Stimulated activated CD4-positive, alpha-beta T cell treated with anti-CD3 and anti-CD28 coated beads, Interleukin-4, amount 100 ng/mL, for 48 hours (primary cell): ENCODE data around the gene MUS81.
"Not testable (repeated sequence)": the region's sequence is repeated elsewhere in the genome, so short reads cannot be mapped to it uniquely, and the experiment has no call there.

ENCODE experiments used
- DNase-seq, 2 donors: peaks; one replicate each; pipeline ENCODE4 v3.0.0-alpha.2; 2020; ENCODE audit warnings: low read depth in 2 of 2

MUS81 gene, protein sequence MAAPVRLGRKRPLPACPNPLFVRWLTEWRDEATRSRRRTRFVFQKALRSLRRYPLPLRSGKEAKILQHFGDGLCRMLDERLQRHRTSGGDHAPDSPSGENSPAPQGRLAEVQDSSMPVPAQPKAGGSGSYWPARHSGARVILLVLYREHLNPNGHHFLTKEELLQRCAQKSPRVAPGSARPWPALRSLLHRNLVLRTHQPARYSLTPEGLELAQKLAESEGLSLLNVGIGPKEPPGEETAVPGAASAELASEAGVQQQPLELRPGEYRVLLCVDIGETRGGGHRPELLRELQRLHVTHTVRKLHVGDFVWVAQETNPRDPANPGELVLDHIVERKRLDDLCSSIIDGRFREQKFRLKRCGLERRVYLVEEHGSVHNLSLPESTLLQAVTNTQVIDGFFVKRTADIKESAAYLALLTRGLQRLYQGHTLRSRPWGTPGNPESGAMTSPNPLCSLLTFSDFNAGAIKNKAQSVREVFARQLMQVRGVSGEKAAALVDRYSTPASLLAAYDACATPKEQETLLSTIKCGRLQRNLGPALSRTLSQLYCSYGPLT

DNA sequence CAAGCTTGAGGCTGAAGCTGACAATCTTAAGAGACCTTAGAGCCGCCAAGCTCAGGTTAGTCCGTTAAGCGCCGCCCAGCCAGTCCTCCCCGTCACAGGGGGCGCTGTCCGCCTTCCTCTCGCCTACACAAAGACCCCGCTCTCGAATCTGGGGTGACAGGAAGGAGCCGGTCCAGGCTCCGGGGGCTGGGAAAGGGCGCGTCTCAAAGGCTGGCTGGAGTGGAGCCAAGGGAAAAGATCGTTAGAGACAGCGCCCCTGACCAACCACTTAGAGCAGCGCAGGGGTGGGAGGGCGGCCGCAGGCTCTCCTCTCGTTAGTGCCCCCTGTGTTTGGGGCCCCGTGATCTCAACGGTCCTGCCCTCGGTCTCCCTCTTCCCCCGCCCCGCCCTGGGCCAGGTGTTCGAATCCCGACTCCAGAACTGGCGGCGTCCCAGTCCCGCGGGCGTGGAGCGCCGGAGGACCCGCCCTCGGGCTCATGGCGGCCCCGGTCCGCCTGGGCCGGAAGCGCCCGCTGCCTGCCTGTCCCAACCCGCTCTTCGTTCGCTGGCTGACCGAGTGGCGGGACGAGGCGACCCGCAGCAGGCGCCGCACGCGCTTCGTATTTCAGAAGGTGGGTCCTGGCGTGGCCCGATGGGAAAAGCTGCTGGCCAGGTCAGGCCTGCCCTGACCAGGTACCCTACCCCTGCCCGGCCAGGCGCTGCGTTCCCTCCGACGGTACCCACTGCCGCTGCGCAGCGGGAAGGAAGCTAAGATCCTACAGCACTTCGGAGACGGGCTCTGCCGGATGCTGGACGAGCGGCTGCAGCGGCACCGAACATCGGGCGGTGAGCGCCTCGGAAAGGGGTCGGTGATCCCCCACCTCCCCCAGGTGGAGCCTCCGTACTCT is at the start of gene MUS81:
MUS81 (plus strand) TSS at position 156 of the 887 bp plus-strand sequence; CDS start at position 477, 321 bp downstream.
- peak; percentile 94 to 95 for DNase-seq

DNA sequence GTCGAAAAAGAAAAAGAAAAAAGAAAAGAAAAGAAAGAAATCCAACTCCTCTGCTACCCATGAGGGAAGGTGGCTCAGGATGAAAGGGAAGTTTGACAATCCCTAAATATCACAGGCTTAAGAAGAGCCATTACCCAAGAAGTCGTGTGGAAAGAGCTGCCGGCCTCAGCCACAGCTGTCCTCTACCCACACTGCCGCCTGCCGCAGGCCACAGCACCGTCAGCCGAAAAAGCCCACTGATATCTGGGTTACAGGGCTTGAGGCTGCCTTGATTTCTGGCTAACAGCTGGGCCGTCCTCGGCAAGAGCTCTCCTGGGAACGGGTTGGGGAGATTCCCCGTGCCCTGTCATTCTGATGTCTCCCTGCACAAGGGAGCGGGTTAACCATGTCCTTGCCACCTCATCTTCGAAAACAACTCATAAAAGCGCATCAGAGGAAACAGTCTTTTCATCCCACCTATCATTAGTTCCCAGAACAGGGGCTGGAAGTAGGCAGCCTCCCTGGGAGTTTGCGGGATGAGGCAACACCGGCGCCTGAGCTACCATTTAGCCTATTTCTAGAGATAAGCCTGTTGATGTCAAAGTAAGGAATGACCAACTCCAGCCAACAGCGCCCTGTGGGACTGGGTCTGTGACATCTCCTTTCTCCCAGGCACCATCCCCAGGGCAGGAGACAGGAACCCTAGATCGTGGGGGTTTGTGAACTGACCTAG is 48.3 kb upstream of the MUS81 start:
- no peak for DNase-seq

DNA sequence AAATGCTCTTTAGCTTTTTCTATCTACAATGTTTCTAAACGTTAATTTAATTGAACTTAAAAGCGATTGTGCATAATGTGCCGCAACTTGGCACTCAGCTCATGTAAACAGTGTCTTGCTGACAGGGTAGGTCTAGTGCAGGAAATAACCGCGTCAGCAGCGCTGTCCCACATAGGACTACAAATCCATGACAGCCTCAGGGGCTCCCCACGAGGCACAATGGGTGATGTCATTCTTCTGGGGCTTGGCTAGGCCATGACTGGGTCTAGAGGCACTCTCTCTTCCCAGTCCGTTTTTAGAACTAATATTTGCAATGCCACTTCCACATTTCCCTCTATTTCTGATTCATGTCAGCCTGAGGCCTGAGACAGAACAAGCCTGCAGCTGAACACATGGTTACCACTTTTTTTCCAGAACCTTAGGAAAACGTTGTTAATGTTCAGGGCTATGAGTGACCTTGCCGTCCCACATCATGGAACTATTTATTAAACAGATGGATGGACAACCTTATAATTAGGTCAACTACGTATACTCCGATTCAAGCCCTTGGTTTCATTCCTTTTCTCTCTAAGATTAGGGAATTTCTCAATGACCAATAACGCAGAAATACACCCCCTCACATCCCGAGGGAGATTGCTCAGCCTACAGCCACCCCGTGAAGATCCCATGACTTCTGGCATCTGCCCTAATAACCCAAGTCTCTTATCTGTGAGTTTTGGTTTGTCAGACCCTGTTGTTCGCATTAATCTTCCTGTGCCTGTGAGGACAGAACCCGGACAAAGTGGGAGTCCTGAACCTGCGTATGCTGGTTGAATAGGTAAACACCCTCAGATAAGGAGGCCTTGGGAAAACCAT is 45.9 kb upstream of the MUS81 start:
- DNase-seq, result no peak

DNA sequence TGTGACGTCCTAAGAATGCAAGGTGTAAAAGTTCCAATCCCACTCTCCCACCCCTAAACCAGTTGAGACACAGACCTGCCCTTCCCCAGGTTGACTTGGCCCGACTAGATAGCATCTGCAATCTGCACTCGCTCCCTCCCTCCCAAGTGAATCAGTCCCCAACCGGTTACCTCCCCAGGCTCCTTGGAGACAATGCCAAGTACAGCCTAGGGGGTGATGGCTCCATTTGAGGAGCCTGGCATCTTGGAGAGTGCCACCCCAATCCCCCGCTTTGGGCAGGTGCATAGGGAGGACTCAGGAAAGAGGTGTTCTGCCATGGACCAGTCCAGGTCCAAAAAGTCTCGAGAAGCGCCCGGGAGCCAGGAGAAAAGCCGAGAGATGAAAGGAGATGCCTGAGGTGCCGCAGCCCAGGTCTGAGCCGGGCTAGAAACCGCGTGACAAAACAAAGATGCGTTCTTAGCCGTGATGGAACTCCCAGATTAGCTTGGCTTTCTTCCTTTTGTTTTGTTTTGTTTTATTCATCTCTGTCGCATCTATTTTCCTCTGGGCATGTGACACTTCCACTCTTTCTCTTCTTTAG is 45.2 kb upstream of the MUS81 start:
- no peak for DNase-seq

DNA sequence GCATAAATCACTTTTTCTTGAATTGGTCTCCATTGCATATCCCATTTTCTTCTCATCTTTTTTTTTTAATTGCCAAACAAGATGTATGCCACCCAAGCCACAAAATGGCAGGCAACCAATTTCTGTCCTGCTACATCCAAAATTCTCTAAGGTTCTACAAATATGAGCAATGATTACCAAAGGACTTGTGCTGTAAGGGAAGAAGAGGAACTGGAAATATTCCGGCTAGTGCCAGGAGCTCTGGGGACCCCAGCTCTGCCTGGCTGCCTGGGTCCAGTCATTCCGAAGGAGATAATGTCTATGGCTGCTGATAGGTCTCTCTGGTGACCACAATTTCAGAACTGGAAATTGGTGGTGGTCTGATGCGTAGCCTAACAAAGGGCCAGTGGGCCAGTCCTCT is 43.5 kb upstream of the MUS81 start:
- DNase-seq, result no peak

DNA sequence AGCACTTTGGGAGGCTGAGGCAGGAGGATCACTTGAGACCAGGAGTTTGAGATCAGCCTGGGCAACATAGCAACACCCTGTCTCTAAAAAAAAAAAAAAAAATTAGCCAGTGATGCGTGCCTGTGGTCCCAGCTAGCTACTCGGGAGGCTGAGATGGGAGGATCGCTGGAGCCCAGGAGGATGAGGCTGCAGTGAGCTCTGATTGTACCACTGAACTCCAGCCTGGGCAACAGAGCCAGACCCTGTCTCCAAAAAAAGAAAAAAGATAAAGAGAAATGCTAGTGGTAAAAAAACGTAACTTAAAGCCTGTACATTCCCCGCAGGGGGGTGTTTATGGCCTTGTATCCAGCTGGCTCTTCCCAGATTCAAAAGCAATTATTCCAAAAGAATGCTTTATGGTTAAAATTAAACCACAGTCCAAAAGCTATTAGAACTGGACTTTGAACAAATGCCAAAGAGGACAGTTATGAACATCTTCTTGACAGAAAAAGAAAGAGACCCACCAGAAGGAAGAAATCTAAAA is 42.9 kb upstream of the MUS81 start:
- no peak for DNase-seq

DNA sequence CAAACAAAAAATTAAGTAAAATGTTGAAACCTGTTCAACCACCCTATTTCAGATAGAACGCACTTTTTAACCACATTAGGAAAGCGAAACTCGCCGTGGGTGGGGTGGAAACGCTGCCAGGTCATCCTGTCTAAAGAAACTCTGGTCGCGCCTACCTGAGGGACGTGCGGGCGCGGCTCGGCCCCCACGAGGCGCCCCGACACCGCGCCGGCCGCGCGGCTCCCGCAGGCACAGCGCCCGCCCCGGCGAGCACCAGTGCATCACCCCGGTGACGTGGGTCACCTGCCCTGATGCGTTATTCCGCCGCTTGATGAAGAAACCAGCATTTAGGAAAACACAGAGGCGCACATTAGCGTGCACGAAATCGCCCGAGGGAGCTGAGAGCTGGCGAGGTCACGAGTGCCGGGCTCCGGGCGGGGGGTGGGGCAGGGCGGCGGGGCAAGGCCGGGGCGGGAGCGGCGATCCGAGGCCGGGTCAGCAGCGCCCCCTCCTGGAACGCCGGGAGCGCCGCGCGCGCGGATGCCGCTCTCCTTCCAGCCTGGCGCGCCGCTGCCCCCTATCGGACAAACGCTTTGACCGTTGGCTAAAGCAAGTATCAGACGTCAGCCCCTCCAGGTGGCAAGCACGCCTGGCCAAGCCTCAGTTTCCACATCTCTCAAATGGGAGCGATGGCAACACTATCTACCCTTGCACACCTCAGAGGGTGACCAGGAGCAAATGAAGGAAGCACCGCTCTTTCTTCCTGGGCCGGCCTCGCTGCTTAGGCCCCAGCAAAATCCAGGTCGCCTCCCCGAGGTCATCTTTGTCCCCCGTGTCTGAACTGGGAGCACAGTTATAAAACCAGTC is 42.2 kb upstream of the MUS81 start:
- peak; percentile 93 to 99 for DNase-seq

DNA sequence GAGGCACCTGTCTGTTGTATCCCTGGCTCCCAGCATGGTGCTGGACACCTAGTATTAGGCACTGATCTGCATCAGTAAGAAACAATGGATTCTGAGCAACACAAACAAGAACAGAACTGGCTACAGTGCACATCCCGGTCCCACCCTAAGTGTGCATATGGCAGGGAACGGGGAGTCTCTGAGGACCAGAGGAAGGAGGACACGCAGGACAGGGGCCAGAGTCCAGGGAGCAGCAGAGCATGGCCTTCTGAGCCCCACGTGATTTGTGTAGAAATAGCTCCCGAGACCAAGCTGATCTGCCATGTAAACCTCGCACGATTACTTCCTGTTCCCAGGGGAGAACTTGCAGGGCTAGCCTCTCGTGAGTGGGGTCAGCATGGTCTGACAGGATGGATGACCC is 39.1 kb upstream of the MUS81 start:
- DNase-seq, result no peak

DNA sequence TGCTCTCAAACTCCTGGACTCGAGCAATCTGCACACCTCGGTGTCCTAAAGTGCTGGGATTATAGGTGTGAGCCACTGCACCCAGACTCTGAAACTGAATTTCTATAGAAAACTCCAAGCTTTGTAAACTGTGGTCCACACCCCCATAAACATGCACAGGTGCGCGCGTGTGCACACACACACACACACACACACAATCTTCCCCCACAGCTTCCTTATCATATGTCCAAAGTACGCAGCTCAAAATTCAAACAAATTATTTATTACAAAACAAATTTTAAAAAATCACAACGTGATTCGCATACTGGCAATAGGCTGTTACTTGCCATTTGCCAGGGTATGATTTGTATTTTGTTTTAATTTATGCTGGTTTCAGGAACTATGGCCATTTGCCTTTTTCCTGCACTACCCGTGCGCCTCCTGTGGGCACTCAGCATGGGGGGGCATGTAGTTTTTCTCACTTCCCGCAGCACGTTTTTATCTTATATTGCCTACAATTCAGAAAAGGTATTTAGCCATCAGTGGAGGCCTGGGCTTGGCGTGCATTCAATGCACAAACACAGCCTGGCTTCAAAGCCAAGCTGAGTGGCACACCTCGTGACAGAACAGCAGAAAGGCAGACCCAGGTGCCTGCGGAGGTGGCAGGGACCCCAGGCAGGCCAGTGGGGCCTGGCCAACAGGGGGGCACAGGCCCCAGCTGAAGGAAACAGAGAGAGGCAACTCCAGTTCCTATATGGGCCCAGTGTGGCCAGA is 37.3 kb upstream of the MUS81 start:
- DNase-seq, result no peak

DNA sequence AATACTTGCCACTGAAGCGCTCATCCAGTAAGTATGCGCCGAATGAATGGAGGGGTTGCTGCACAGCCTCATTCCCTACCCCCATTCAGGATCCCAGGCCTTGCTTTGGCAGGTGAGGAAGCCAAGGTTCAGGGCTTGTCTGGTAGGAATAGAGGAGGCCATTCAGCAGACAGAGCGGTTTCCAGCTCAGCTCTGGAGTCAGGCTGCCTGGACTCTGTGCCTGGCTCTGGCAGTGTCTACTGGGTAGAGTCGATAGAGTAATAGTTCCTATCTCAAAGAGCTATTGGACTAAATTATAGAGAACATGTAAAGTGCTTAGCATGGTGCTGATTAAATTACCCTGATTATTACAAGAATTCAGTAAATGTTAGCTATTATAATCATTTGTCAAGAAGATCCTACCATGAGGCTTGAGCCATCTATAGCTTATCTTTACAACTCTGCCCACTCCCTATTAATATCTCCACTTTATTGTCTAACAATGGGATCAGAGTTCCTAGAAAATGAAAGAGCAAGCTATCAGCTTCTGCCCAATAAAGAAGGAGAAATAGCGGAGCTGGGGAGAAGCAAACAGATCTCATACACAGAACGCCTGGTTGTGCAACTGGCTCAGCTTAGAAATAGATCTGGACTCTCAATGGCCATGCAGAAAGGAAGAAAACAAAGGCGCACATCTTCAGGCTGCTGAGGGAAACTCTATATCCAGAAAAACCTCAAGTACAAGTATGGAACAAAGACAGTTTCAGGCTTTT is 33.1 kb upstream of the MUS81 start:
- DNase-seq, result no peak

DNA sequence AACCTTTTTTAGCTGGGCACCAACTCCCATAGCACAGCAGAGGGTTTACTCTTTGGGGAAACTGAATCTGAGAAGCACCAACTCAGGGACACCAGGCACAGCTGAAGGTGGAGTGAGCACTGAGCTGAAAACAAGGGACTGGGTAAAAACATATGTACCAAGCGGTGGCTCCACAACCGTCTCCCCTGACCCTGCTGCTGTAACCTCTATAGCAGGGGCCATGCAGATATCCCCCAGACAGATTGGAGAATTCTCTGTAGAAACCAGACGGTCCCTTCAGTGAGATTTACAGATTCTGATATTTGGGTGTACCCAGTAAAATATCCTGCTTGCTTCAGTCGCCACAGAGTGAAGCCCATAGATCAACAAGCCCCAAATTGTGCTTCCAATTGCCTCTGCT is 30.8 kb upstream of the MUS81 start:
- no peak for DNase-seq

DNA sequence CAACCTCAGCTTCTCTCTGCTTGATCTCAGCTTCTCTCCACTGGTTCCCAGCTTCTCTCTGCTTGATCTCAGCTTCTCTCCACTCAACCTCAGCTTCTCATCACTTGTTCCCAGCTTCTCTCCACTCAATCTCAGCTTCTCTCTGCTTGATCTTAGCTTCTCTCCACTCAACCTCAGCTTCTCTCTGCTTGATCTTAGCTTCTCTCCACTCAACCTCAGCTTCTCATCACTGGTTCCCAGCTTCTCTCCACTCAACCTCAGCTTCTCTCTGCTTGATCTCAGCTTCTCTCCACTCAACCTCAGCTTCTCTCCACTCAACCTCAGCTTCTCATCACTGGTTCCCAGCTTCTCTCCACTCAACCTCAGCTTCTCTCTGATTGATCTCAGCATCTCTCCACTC is 28.0 kb upstream of the MUS81 start:
- DNase-seq, result not testable (repeated sequence)

DNA sequence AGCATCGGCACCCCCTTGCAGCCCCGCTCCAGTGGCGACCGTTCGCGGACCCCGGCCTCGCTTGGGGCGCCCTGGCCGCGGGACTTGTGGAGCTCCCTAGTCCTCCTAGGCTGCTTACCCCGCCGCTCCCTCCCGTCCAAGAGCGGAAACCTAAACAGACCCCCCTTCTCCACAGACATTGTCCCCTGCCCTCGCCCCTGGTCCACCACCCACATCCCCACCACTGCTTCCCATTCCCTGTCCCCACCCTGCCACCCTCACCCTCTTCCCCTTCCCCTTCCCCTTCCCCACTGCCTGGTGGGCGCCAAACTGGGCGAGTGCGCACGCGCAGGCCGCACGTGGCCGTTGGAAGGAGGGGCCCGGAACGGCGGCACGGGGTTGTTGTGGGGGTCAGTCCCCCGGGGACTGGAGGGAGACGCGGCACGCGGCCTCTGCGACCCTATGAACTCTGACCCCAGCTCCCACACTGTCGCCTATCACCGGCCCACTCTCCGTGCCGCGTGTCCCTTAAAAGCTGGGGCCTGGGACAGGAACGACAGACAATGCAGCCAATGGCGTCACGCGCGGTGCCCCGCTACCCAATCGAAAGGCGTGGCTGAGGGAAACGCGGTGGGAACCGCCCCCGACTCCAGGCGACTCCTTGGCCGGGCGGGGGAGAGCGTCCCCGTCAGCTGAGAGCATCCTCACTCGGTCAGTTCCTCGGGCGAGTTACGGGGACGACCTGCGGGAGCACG is 26.8 kb upstream of the MUS81 start, which contains the start of gene SNX32:
SNX32 (plus strand) TSS at position 667 of the 734 bp plus-strand sequence. CDS start 103 bp downstream, outside the sequence.
- DNase-seq, result peak; percentile 93 to 94

DNA sequence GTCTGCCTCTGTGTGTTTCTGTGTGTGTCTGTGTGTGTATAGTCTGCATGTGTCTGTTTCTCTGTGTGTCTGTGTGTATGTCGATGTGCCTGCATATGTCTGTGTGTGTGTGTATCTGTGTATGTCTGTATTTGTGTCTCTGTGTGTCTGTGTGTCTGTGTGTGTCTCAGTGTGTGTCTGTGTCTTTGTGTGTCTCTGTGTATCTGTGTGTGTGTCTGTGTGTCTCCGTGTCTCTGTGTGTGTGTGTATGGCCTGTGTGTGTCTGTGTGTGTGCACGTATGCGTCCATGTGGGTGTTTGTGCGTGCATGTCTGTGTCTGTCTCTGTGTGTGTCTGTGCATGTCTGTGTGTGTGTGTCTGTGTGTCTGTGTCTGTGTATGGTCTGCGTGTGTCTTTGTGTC is 26.0 kb upstream of the MUS81 start:
- no peak for DNase-seq

DNA sequence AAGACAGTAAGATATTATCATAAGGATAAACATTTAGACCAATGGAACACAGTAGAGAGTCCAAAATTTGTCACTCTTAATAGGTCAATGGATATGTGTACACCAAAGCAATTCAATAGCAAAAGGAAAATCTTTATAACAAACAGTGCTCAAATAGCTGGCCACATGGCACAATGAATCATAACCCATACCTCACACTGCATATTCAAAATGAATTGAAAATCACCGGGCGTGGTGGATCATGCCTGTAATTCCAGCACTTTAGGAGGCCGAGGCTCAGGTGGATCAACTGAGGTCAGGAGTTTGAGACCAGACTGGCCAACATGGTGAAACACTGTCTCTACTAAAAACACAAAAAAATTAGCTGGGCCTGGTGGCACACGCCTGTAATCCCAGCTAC is 18.1 kb upstream of the MUS81 start:
- DNase-seq, result no peak

DNA sequence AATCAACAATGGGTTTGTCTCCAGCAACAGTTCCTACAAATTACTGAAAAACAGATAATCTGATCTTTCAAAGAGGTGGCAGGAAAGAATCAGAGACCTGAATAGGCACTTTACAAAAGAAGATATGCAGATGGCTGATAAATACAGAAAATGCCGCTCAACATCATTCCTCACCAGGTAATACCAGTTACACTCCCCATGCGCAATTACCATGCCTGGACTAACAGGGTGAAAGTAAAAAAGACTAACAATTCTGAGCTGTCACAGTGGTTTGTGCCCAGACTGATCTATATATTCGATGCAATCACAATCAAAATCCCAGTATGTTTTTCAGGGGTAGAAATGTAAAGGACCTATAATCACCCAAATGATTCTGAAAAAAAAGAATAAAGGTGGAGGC is 16.4 kb upstream of the MUS81 start:
- no peak for DNase-seq

DNA sequence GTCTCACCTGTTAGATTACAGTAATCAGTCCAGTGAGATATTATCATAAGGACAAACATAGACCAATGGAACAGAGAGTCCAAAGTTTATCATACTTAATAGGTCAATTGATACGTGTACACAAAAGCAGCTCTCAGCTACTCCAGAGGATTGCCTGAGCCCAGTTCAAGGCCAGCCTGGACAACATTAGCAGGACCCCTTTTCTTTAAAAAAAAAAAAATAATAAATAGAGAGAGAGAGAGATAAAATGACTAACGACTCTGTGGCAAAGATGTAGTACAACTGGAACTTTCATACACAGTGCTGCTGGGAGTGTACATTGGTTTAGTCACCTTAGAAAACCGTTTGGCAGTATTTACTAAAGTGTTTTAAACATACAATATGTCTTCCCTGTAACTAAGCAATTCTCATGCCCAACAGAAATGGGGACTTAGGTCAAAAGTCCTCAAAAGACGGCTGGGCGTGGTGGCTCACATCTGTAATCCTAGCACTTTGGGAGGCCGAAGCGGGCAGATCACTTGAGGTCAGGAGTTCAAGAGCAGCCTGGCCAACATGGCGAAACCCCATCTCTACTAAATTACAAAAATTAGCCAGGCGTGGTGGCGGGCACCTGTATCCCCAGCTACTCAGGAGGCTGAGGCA is 15.9 kb upstream of the MUS81 start:
- no peak for DNase-seq
